ENCODE data around the gene TGM5.

DNA sequence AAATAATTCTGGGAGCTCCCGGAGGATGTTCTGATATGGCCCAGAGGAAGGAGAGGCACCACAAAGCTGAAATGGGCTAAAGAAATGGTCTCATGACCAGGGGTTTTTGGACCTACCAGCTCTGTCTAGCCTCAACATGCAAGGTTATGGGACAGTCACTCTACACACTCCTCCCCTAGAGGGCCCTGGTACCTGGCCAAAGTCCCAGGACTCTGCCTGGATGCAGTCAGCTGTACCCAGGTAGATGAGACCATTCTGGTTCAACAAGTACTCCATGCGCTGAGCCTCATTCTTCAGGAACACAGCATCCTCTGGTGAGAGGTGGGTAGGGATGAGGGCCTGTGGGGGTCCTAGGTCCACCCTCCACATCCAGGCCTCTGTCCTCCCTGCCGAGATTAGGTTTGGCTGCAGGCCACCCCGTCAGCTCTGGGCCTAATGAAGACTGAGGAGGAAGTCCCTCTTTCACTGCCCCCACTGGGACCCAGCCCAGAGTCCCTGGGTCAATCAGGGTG is 55.4 kb downstream of the TGM5 start:
- TF ChIP-seq CTCF (IDR thresholded peaks at IDR 0.05) (no peak), POLR2A (IDR thresholded peaks at IDR 0.05) (no peak)
